NAMALWA (cell line): Measurements from ENCODE around the gene RDH5.

Experiments
- DNase-seq: peaks from one replicate; pipeline ENCODE4 v3.0.0-alpha.2; 2015; ENCODE audit warnings: low spot score

RDH5 gene

GRCh38 chr12:55712700-55713415 lies 7.3 kb upstream of the RDH5 start:
- no peak for DNase-seq

DNA sequence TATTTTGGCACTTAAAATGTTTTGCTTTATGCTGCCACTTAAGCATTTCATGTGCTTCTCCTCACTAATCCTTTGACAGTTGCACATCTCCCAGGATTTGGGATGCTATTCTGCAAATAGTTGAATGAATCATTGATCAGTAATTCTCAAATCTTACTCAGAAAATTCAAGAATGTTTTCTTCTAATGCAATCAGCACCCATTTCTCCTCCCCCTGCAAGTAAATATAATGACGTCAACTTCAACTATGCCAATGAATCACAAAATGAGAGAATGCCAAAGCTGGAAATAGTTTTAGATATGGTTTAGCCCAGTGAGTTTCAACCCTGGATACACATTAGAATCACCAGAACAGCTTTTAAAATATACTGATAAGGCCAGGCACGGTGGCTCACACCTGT lies 6.5 kb upstream of the RDH5 start:
- DNase-seq = no peak

- DNase-seq = no peak
These were observed 4.9 kb upstream of the RDH5 start for GRCh38 chr12:55715169-55715764.

DNA sequence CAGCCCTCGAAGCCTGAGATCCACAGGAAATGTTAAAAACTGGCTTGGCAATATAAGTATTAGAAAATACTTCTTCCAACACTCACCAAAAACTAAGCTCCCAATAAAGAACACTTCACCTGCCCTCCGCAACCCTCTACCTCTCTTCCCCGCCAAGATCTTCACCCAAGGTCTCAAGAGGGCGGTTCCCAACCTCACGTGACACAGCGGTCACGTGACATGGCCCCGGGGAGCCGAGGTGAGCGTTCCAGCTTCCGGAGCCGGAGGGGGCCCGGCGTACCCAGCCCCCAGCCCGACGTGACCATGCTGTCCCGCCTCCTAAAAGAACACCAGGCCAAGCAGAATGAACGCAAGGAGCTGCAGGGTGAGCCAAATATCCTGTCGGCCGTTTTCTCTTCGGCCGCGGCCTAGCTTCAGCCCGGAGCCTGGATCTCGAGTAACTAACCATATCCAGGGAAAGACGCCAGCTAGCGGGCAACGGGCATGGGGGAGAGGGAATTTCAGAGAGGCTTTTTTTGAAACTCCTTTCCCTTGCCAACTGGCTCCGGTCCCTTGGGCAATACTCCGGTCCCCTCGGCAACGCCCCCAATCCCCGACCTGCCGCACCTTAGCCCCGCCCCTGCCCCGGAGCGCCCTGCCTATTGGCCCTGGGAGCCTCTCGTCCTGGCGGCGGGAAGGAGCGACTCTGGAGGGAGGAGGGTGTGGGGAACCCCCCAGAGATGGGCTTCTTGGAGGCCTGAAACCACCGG lies 4.2 kb upstream of the RDH5 start, which contains the start of gene BLOC1S1:
BLOC1S1 (plus strand) TSS at position 214 of the 749 bp plus-strand sequence; CDS start at position 220, 6 bp downstream.
- DNase-seq = peak; percentile 97

DNA sequence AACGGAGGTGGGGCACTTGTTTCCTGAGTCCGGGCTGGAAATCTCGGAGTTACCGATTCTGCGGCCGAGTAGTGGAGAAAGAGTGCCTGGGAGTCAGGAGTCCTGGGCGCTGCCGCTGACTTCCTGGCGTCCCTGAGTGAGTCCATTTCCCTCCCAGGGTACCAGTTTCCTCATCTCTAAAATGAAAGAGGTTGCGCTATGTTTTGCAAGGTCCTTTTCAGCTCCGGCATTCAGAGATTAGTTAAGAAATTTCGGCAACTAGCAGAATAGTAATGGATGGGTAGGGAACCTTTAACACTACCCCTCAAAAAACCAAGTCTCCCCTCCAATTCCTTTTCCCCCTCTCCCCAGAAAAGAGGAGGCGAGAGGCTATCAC lies 3.6 kb upstream of the RDH5 start:
- DNase-seq = no peak

DNA sequence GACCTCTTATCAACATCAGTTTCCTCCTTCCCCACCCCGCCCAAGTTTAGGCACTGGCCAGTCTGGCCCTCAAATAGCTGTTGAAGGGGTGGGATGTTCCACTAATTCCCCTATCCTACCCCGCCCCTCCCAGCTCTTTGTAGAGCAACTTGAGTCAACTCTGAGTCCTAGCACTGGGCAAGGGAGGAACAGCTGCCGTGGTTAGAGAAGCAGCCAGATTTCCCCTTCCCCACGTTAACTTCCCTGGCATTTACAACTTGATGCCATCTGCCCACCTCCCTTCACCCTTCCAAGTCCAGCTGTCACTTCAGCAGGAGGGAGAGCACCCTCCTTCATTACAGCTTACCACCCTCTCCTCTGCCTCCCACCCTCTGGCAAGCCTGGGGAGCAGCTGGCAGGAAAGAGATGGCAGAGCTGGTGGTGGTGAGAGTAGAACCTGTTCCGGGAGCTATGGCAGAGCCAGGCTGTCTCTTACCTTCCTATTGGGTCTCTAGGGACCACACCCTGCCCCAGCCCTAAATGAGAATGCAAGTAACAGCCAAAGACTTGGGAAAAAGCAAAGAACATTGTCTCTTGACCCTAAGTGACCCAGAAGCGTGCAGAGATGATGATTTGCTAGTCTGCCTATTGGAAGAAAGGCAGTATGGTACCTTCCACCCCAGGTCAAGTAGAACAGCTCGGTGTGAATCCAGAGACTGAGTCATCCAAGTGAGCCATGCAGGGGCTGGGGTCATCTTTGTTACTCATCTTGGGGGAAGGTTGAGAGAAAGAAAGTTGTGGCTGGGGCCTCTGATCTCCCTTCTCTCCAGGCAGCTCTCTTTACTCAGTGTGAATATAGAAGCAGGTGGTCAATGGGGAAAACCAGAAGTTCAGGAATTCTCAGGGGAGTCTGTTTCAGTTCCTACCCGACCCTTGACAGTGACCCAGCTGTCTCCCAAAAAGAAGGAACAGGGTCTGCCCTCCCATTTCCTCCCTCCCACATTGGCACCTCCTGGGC lies 2.9 kb upstream of the RDH5 start:
- DNase-seq = no peak

- DNase-seq = no peak
These were observed 2.2 kb upstream of the RDH5 start for GRCh38 chr12:55718015-55718414.

- no peak for DNase-seq
These were observed 1.4 kb upstream of the RDH5 start for GRCh38 chr12:55718624-55719275.

DNA sequence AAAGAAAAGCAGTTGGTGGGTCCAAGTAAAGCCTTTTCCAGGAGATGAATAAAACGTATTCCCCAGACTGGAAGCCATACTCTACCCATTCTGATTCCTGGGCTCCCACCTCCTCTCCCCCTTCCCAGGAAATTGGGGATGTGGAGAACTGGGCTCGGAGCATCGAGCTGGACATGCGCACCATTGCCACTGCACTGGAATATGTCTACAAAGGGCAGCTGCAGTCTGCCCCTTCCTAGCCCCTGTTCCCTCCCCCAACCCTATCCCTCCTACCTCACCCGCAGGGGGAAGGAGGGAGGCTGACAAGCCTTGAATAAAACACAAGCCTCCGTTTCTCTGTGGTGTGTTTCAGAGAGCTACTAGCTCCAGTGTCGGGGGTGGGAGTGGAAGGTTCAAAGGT lies 822 bp upstream of the RDH5 start:
- DNase-seq = no peak

DNA sequence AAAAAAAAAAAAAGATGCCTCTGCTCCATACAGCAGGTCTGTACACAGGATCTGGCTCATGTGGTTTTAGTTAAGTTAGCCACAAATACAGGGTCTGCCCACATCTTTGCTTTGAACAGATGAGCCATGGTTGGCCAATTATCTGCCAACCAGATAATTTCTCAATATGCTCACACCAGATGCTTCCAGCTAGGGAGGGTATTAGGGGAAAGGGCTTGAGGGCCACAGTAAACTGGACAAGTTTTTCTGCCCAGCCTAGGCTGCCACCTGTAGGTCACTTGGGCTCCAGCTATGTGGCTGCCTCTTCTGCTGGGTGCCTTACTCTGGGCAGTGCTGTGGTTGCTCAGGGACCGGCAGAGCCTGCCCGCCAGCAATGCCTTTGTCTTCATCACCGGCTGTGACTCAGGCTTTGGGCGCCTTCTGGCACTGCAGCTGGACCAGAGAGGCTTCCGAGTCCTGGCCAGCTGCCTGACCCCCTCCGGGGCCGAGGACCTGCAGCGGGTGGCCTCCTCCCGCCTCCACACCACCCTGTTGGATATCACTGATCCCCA lies 776 bp downstream of the RDH5 start:
- DNase-seq = peak; percentile 36

- no peak for DNase-seq
These were observed 1.5 kb downstream of the RDH5 start for GRCh38 chr12:55721601-55722213.

GRCh38 chr12:55722948-55723347 lies 2.8 kb downstream of the RDH5 start:
- no peak for DNase-seq

DNA sequence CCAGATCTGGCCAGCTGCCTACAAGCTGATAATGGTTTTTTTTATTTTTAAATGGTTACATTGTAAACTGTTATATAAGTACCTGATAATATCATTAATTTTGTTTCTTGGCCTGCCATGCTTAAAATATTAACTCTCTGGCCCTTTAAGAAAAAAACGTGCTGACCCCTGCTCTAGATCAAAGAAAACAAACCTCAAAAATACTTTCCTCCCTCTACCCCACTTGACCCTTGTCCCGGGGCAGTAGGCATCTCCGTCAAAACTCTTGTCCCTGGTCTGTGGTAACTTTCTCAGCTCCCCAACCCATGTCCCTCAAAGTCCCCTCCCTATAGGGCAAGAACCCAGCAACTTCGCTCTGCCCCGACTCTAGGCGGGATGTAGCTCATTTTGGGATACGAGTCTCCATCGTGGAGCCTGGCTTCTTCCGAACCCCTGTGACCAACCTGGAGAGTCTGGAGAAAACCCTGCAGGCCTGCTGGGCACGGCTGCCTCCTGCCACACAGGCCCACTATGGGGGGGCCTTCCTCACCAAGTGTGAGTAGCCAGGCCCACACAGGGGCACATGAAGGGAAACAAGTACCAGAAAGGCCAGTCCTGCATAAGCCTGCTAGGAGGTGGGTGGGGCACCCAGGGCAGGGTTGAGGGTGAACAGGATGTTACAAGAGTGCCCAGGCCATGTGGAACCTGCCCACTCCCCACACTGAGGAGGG lies 3.5 kb downstream of the RDH5 start:
- DNase-seq = no peak

- DNase-seq = peak; percentile 82
These were observed 4.2 kb downstream of the RDH5 start for GRCh38 chr12:55724226-55724939.

GRCh38 chr12:55724940-55725309 lies 4.7 kb downstream of the RDH5 start:
- no peak for DNase-seq

DNA sequence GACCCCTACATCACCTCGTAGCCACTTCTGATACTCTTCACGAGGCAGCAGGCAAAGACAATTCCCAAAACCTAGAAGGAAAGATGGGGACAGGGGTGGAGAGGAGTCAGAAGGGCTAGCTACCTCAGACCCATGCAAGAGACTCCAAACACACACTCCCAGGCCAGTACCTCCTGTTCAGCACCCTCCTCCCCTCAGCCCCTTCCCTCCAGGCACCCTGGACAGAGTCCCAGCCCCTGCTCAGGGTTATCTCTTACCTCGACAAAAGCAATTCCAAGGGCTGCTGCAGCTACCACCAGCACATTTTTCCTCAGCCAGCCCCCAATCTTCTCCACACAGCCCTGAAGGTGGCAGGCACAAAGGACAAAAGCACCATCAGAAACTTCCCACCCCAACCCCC lies 5.4 kb downstream of the RDH5 start:
- DNase-seq = no peak

DNA sequence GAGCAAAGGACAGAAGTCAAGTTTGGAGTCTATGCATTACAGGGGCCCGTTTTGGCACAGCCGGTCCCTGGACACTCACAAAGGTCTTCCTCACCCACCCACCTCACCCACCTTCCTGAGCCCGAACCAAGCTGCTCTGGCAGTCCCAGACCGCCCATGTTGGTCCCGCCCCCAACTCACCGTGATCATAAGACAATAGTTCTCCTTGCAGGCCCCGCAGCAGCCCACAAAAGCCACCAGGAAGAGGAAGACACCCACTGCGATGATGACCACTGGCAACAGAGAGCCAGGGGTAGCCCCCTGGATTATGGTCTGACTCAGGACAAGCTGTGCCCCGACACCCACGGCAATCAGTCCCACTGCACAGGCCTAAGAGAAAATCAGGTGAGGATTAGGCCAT lies 6.8 kb downstream of the RDH5 start:
- DNase-seq = no peak

DNA sequence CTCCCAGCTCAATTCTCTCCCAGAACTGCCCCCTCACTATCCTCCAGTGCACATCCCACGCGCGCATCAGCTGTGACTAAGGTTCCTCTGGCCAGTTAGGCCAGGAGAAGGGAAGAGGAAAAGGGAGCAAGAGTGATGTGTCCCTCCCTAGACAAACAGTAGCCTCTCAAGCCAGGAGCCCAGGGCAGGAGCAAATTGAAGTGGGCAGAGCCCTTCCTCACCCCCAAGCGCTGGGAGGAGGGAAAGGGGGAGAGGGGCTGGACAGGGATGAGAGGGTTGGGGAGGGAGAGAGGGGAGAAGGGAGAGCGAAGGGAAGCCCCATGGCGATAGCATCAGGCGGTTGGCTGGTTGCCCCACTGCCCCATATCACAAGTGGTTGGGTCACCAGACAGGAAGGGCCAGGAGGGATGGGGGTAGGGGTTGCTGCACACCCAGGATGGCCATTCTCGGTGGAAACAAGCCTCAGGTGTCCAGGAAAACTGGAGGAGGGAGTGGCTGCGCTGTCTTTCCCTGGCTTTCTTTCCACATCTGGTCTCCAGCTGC lies 7.5 kb downstream of the RDH5 start:
- DNase-seq = no peak
